G401 (cell line): ENCODE measurements around the gene DNAH7. TPM values are rescaled to one million over a fixed set of nuclear protein-coding genes. Genes with fewer than 3 reads are reported as not detected.
"Not testable (repeated sequence)": the region's sequence is repeated elsewhere in the genome, so short reads cannot be mapped to it uniquely, and the experiment has no call there.

Experiments used
- DNase-seq: peaks from one replicate; pipeline ENCODE4 v3.0.0-alpha.2; 2015; ENCODE audit warnings: low spot score
- in situ Hi-C: cut with HindIII; loops from 2 replicates; pipeline ENCODE4 v1.10.0; 2016; ENCODE audit warnings: low sequenced_read_pairs, mixed read lengths
- total RNA-seq: library from RNA; depleted of rRNA; stranded (reverse); fragments of >200 nt; shearing (Covaris generic); gene quantifications from 2 replicates; pipeline ENCODE4 v1.2.3, GENCODE V29; 2014; rRNA removed

DNAH7 gene
- total RNA-seq, 1 experiment from 2014 or later, result not detected

DNA sequence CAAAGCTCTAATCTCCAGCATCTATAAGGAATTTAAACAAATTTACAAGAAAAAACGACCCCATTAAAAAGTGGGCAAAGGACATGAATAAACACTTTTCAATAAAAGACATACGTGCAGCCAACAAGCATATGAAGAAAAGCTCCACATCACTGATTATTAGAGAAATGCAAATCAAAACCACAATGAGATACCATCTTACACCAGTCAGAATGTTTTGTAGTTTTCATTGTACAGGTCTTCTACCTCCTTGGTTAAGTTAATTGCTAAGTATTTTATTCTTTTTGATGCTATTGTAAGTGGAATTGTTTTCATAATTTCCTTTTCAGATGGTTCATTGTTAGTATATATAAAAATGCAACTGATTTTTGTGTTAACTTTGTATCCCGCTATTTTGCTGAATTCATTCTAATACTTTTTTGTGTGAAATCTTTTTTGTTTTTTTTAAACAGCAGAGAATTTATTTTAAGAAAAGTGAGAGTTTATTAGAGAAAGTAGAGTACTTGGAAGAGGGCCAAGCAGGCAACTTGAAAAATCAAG is 370.9 kb downstream of the DNAH7 start:
- in situ Hi-C loops, result no loop called here
- DNase-seq, result no peak

DNA sequence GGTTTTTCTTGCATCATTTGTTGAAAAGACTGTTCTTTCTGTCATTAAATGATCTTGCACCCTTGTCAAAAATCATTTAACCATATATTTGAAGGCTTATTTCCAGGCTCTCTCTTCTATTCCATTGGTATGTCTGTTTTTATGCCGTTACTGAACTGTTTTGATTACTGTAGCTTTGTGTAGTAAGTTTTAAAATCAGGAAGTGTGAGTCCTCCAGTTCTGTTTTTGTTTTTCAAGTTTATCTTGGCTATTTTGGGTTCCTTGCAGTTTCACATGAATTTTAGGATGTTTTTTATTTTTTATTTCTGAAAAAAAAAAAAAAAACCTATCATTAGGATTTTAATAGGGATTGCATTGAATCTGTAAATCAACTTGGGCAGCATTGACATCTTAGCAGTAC is 372.6 kb downstream of the DNAH7 start:
- in situ Hi-C loops, result no loop called here
- no peak for DNase-seq

DNA sequence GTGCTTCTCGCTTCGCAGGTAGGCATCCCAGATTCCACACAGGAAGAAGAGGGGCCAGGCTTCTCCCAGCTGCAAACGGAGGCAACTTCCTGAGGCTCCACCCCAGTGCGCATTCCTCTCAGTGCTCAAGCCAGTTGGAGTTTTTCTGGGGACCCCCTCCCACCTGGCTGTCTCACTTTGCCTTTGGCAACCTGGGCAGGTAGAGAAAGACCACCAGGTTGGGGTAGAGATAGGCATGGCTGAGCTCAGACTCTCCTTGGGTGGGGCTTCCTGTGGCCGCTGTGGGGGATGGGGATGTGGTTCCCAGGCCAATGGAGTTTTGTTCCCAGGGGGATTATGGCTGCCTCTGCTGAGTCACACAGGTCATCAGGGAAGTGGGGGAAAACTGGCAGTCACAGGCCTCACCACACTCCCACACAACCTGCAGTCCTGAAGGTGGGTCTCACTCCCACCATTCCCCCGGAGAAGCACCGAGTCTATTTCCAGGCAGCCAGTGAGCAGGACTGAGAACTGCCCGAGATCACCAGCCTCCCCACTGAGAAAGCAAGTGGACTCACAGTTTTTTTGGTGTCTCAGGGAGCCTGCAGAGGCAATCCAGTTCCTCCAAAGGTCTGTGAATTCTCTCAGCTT is 373.5 kb downstream of the DNAH7 start:
- in situ Hi-C loops, result no loop called here
- DNase-seq, result no peak

DNA sequence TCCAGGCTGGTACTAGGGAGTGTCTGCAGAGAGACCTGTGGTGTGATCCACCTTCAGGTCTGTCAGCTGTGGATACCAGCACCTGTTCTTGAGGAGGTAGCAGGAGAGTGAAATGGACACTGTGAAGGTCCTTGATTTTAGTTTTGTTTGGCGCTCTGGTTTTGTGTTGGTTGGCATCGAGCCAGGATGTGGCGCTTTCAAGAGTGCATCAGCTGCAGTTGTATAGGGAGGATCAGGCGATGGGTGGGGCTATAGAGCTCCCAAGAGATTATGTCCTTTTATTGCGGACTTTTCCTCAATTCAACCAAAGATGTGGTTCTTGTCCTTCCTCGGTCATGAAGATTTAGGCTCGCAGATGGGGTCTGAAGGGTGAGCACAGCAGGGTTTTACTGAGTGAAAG is 374.1 kb downstream of the DNAH7 start:
- DNase-seq, result no peak
- in situ Hi-C loops, result no loop called here

DNA sequence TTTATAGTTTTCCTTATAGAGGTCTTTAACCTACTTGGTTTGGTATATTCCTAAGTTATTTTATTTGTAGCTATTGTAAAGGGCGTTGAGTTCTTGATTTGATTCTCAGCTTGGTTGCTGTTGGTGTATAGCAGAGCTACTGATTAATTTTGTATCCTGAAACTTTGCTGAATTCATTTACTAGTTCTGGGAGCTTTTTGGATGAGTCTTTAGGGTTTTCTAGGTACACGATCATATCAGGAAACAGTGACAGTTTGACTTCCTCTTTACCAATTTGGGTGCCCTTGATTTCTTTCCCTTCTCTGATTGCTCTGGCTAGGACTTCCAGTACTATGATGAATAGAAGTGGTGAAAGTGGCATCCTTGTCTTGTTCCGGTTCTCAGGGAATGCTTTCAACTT is 376.1 kb downstream of the DNAH7 start:
- in situ Hi-C loops, DNase-seq: not testable (repeated sequence)

Other genes with a start within 250 kb of the DNAH7 start
- 0.68 and 0.86 TPM in 2 replicates for gene STK17B, start 102.7 kb upstream of the DNAH7 start, total RNA-seq